GM12874 (cell line): Measurements from ENCODE around the gene APOL3.

Experiments used
- CTCF ChIP-seq: IDR thresholded peaks from 2 replicates; pipeline ENCODE4 v1.5.1; 2011; ENCODE audit warnings: low read depth, mild to moderate bottlenecking, control low read depth, low read length, moderate library complexity; ENCODE audit not compliant: insufficient read depth

The APOL3 gene

GRCh38 chr22:36201630-36202319, 41.2 kb upstream of the APOL3 start, which contains the start of gene APOL4:
APOL4 (minus strand) TSS chr22:36201809; CDS start chr22:36201734, 75 bp downstream.
- no peak for TF ChIP-seq CTCF

GRCh38 chr22:36199001-36199551, 38.5 kb upstream of the APOL3 start:
- no peak for TF ChIP-seq CTCF

DNA sequence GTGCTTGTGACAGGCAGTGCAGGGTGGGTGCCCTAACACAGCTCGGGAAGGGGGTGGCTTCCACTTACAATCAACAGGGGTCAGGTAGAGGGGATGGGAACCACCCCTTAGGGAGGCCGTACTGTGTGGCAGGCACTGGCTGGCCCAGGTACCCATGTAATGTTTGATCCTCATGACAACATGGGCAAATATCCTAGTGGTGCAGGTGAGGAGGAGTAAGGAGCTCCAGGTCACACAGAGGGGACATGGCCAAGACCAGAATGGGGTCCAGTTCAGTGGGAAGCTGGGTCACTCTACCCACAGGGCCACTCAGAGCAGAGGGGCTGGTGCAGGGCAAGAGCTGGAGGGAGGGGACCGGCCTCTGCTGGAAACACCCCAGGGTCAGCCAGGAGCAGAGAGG, 38.0 kb upstream of the APOL3 start:
- TF ChIP-seq CTCF: no peak

DNA sequence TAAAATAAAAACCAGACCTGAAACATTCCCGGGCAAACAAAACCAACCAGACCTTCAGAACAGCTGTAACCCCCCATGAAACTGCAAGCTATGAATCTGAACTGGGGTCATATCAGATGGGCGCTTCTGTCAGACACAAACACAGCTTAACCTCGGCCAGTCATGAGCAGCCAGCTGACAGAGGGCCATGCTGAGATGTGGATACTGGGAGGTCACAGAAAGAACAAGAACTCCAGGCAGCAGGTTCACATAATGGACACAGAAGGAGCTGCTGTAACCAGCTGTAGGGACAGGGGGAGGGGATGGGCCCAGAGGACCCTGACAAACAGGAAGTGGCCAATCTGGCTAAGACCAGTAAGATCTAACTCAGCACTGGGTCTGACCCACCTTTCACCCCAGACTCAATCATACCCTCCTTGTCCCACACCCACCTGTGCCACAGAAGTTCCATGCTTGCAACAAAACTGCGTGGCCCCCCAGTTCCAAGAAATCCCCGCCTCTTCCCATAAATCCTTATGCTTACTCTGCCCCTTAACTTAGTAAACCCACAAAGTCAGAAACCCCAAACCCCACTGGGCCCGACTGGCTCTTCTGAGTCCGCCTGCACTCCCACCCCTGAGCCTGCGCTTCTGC, 37.1 kb upstream of the APOL3 start:
- no peak for TF ChIP-seq CTCF

DNA sequence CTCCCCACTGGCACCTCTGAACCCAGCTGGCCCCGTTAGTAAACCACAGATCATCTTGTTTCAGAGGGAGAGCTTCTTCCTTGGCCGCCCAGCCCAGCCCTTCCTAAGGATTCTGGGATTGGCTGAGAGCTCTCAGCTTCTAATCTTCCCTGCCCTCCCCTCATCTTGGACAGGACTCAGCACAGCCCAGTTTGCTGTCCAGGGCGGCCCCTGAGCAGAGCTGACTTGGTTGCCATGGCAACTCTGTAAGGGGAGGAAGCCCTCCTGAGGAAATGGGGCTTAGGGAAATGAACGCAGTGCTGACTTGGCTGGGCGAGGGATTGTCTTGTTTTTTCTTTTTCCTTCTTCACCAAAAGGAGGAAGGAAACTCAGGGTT, 36.5 kb upstream of the APOL3 start:
- TF ChIP-seq CTCF: no peak

GRCh38 chr22:36196254-36197064, 35.9 kb upstream of the APOL3 start:
- TF ChIP-seq CTCF: no peak

- TF ChIP-seq CTCF: peak; percentile 70
Observed at GRCh38 chr22:36194971-36195370, 34.4 kb upstream of the APOL3 start.
